ENCODE results near the gene CDK5. TPM values are rescaled to one million over a fixed set of nuclear protein-coding genes. Genes with fewer than 3 reads are reported as not detected.

The CDK5 gene
- total and polyA plus RNA-seq, 9 of the 15 experiments (the other 6 are each of a cell fraction or from before 2014, with no cell fraction given): 3.2 to 38.0 (median 27.5) TPM

GRCh38 chr7:151076863-151077704 lies 19.4 kb upstream of the CDK5 start (continued):
- TF ChIP-seq ETV1 (tag; conservative IDR thresholded peaks at IDR 0.05; ENCODE audit: low read depth): no peak
- TF ChIP-seq SUPT5H (IDR thresholded peaks at IDR 0.05): peak; percentile 67; the same call in 1 of the 2 replicates
- TF ChIP-seq SNAPC5 (CRISPR knock-in tag; IDR thresholded peaks at IDR 0.05): no peak
- peak; percentile 67; the same call in 1 of the 2 replicates for TF ChIP-seq ZBTB17 (CRISPR knock-in tag; IDR thresholded peaks at IDR 0.05)
- no peak for TF ChIP-seq ZBTB2 (IDR thresholded peaks at IDR 0.05)
- no peak for TF ChIP-seq SMARCE1 (IDR thresholded peaks at IDR 0.05)
- TF ChIP-seq GABPA (tag; conservative IDR thresholded peaks at IDR 0.05; ENCODE audit: low read depth): no peak
- no peak for TF ChIP-seq BHLHE40 (IDR thresholded peaks at IDR 0.05; ENCODE audit: low read length)
- TF ChIP-seq SIN3A (IDR thresholded peaks at IDR 0.05; ENCODE audit: borderline replicate concordance in 2 of 2, control insufficient read depth in 1 of 2, low read depth in 2 of 2, low read length in 2 of 2): no peak
- TF ChIP-seq ZNF77 (CRISPR knock-in tag; IDR thresholded peaks at IDR 0.05): no peak
- no peak for TF ChIP-seq MEF2D (tag; conservative IDR thresholded peaks at IDR 0.05; ENCODE audit: low read depth)
- no peak for TF ChIP-seq ZNF778 (CRISPR knock-in tag; IDR thresholded peaks at IDR 0.05)
- TF ChIP-seq CBX2 (IDR thresholded peaks at IDR 0.05; ENCODE audit: insufficient read depth, low read length, poor library complexity, severe bottlenecking): no peak
- TF ChIP-seq REST (IDR thresholded peaks at IDR 0.05; ENCODE audit: borderline replicate concordance): no peak
- no peak for TF ChIP-seq REST (CRISPR knock-in tag; IDR thresholded peaks at IDR 0.05; ENCODE audit: low read depth)
- TF ChIP-seq ZNF174 (CRISPR knock-in tag; IDR thresholded peaks at IDR 0.05): no peak
- TF ChIP-seq CREB5 (CRISPR knock-in tag; IDR thresholded peaks at IDR 0.05): no peak
- TF ChIP-seq ZNF696 (CRISPR knock-in tag; conservative IDR thresholded peaks at IDR 0.05): no peak

All from K562 (cell line).